Activated naive CD8-positive, alpha-beta T cell (primary cell): Measurements from ENCODE around the gene STAG2.
"Not testable (repeated sequence)": the region's sequence is repeated elsewhere in the genome, so short reads cannot be mapped to it uniquely, and the experiment has no call there.

Experiments
- H3K27ac Mint-ChIP-seq: one replicate; pipeline ENCODE4 v1.8.0; 2021; ENCODE audit warnings: mixed read lengths
- H3K27me3 Mint-ChIP-seq: one replicate; pipeline ENCODE4 v1.8.0; 2021; ENCODE audit warnings: mixed read lengths
- H3K36me3 Mint-ChIP-seq: one replicate; pipeline ENCODE4 v1.8.0; 2021; ENCODE audit warnings: mixed read lengths
- H3K4me1 Mint-ChIP-seq: one replicate; pipeline ENCODE4 v1.8.0; 2021; ENCODE audit warnings: low read depth, mixed read lengths
- H3K4me3 Mint-ChIP-seq: one replicate; pipeline ENCODE4 v1.8.0; 2021; ENCODE audit warnings: mild to moderate bottlenecking, mixed read lengths
- H3K9me3 Mint-ChIP-seq: one replicate; pipeline ENCODE4 v1.8.0; 2021; ENCODE audit warnings: low read depth, mixed read lengths

Gene STAG2

DNA sequence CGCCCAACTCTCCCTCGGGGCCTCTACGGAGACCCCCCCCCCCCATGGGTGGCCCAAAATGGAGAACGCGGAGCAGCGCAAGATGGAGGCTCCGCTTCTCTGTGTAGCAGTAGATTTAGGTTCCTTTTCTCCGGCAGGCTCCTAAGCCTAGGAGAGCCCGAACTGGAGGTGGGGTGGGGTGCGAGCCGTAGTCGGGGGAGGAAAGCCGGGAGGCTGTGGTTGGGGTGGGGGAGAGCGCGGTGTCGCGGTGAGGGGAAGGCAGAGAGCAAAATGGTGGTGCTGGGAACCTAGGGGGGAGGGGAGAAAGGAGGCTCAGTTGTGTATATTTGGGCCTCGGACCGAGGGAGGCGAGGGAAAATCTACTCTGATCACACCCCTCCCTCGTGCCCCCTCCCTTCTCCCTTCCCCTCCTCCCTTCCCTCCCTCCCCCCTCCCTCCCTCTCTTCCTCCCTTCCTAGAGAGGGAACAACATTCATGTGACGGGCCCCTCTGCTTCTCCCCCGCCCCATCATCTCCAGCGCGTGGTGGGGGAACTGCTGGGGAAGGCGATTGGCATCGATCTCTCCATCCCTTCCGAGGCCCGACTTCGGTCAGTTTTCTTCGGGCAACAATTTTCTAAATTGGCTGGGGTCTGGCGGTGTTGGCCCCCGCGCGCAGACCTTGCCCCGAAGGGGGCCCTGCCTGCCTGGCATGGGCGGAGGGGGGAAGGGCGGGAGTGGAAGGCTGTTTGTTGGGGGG lies at the start of gene STAG2:
TSS of gene STAG2 (plus strand) at position 439 of the 738 bp plus-strand sequence. CDS start 60,922 bp downstream, outside the sequence.
- Mint-ChIP-seq H3K4me1 (peaks cover 32% of the 10 kb centered on the region), H3K4me3 (peak within 1 kb of the TSS; percentile 99), H3K27ac (peak within 1 kb of the TSS; percentile 99), H3K9me3 (no peaks in the 10 kb centered on the region), H3K36me3 (no peaks in the 10 kb centered on the region), H3K27me3 (no peaks in the 10 kb centered on the region)

DNA sequence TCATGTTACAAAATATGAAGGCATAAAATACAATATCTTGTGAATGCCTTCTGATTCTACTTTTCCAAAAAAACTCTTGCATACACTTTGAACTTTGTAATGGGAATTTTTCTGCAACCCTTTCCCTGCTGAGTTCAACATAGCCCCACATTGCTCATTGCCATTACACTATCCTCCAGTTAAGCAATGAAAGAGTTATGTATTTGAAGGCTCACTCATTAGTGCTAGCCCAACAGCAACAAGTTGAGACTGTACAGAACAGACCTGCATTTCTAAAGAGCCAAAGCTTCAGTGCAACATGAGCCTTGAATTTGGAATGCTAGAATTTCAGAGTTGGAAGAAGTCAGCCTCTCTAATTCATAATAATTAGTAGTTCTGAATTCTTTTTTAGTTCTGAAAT lies 44.4 kb upstream of the STAG2 start:
- Mint-ChIP-seq H3K36me3 (no peaks in the 10 kb centered on the region), H3K4me1 (no peaks in the 10 kb centered on the region), H3K27me3 (no peaks in the 10 kb centered on the region), H3K27ac (no peak overlapping the region), H3K9me3 (no peaks in the 10 kb centered on the region), H3K4me3 (no peak overlapping the region)

- Mint-ChIP-seq H3K4me3 (no peak overlapping the region), H3K36me3 (no peaks in the 10 kb centered on the region), H3K27me3 (no peaks in the 10 kb centered on the region), H3K9me3 (no peaks in the 10 kb centered on the region), H3K4me1 (no peaks in the 10 kb centered on the region), H3K27ac (no peak overlapping the region)
Measured at GRCh38 chrX:123918106-123918721, 43.3 kb upstream of the STAG2 start.

DNA sequence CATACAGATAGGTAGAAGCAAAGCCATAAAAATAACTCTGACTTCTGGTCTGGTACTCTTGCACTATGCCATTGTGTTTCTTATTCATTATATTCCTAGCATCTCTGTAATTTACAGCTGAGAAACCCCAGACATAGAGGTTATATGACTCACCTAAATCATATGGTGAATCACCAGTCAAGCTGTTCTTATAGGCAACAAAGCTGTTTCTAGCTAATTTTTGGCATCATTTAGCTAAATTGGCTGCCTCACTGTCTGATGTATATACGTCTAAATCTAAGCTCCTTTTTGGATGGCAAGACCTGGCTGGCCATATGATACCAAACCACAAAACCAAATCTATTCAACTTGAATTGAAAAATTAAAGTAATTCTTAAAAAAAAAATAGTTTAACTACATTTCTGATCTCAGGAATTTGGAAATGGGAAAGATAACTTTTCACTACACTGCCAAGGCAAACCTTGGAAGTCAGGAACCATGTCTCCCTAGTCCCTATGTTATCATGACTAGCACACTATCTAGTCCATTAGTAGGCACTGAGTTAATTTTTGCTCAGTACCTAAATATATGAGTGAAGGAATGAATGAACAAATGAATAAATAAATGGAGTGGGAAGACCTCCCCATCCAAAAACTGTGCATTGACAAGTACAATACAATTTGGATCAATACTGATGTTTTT lies 41.3 kb upstream of the STAG2 start:
- no peak overlapping the region for H3K27ac Mint-ChIP-seq
- H3K9me3 Mint-ChIP-seq: no peaks in the 10 kb centered on the region
- H3K4me1 Mint-ChIP-seq: no peaks in the 10 kb centered on the region
- H3K36me3 Mint-ChIP-seq: no peaks in the 10 kb centered on the region
- no peak overlapping the region for H3K4me3 Mint-ChIP-seq
- no peaks in the 10 kb centered on the region for H3K27me3 Mint-ChIP-seq

GRCh38 chrX:123923211-123923610 lies 38.3 kb upstream of the STAG2 start:
- H3K27me3 Mint-ChIP-seq: no peaks in the 10 kb centered on the region
- no peaks in the 10 kb centered on the region for H3K4me1 Mint-ChIP-seq
- H3K27ac Mint-ChIP-seq: no peak overlapping the region
- no peak overlapping the region for H3K4me3 Mint-ChIP-seq
- H3K36me3 Mint-ChIP-seq: no peaks in the 10 kb centered on the region
- no peaks in the 10 kb centered on the region for H3K9me3 Mint-ChIP-seq

- Mint-ChIP-seq H3K9me3 (no peaks in the 10 kb centered on the region), H3K27me3 (no peaks in the 10 kb centered on the region), H3K27ac (no peak overlapping the region), H3K4me1 (no peaks in the 10 kb centered on the region), H3K4me3 (no peak overlapping the region), H3K36me3 (no peaks in the 10 kb centered on the region)
Measured at GRCh38 chrX:123924186-123924585, 37.3 kb upstream of the STAG2 start.

- H3K27me3 Mint-ChIP-seq: peaks cover 2% of the 10 kb centered on the region
- H3K4me3 Mint-ChIP-seq: no peak overlapping the region
- peaks cover 3% of the 10 kb centered on the region for H3K36me3 Mint-ChIP-seq
- H3K4me1 Mint-ChIP-seq: no peaks in the 10 kb centered on the region
- no peak overlapping the region for H3K27ac Mint-ChIP-seq
- H3K9me3 Mint-ChIP-seq: no peaks in the 10 kb centered on the region
Measured at GRCh38 chrX:123927845-123928244, 33.7 kb upstream of the STAG2 start.

DNA sequence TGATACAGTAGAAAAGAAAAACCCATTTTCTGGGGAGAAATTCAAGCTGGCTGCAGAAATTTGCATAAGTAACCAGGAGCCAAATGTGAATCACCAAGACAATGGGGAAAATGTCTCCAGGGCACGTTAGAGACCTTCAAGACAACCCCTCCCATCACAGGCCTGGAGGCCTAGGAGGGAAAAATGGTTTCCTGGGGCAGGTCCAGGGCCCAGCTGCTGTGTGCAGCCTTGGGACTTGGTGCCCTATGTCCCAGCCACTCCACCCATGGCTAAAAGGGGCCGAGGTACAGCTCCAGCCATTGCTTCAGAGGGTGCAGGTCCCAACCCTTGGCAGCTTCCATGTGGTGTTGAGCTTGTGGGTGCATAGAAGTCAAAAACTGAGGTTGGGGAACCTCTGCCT lies 29.5 kb upstream of the STAG2 start:
- H3K36me3 Mint-ChIP-seq: not testable (repeated sequence)

DNA sequence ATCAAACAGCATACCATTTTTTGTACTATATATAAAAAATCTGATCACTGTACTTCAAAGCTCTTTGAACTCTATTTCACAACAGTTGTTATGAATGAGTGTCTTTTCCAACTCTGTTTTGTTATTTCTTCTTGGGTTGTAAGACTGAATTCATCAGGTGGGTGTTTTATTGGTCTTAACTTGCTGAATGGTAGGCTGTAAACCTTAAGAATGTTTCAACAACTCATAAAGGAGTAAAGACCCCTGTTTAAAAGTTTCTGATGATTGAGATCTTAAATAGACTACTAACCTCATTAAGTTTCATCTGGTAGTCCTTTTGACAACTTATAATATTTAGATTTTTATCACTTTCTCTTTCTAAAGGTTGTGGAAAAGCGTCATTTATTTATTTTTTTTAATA lies 18.4 kb upstream of the STAG2 start:
- no peaks in the 10 kb centered on the region for H3K4me1 Mint-ChIP-seq
- no peak overlapping the region for H3K4me3 Mint-ChIP-seq
- H3K27me3 Mint-ChIP-seq: no peaks in the 10 kb centered on the region
- H3K9me3 Mint-ChIP-seq: no peaks in the 10 kb centered on the region
- no peak overlapping the region for H3K27ac Mint-ChIP-seq
- H3K36me3 Mint-ChIP-seq: no peaks in the 10 kb centered on the region

More for the DNA sequence above, 29.5 kb upstream of the STAG2 start:
- not testable (repeated sequence) for H3K27ac Mint-ChIP-seq, H3K27me3 Mint-ChIP-seq, H3K9me3 Mint-ChIP-seq, H3K4me1 Mint-ChIP-seq, H3K4me3 Mint-ChIP-seq

- Mint-ChIP-seq H3K4me3 (no peak overlapping the region), H3K36me3 (no peaks in the 10 kb centered on the region), H3K27me3 (no peaks in the 10 kb centered on the region), H3K27ac (no peak overlapping the region), H3K4me1 (no peaks in the 10 kb centered on the region), H3K9me3 (no peaks in the 10 kb centered on the region)
Measured at GRCh38 chrX:123943488-123943887, 18.0 kb upstream of the STAG2 start.

- H3K9me3 Mint-ChIP-seq: no peaks in the 10 kb centered on the region
- H3K36me3 Mint-ChIP-seq: no peaks in the 10 kb centered on the region
- H3K27ac Mint-ChIP-seq: no peak overlapping the region
- H3K27me3 Mint-ChIP-seq: no peaks in the 10 kb centered on the region
- no peaks in the 10 kb centered on the region for H3K4me1 Mint-ChIP-seq
- H3K4me3 Mint-ChIP-seq: no peak overlapping the region
Measured at GRCh38 chrX:123949846-123950245, 11.7 kb upstream of the STAG2 start.

GRCh38 chrX:123959281-123960063 lies 2.0 kb upstream of the STAG2 start:
- Mint-ChIP-seq H3K4me1 (peaks cover 17% of the 10 kb centered on the region), H3K36me3 (no peaks in the 10 kb centered on the region), H3K4me3 (peak overlapping the region; percentile 99), H3K27ac (peak overlapping the region; percentile 98), H3K9me3 (no peaks in the 10 kb centered on the region), H3K27me3 (no peaks in the 10 kb centered on the region)

DNA sequence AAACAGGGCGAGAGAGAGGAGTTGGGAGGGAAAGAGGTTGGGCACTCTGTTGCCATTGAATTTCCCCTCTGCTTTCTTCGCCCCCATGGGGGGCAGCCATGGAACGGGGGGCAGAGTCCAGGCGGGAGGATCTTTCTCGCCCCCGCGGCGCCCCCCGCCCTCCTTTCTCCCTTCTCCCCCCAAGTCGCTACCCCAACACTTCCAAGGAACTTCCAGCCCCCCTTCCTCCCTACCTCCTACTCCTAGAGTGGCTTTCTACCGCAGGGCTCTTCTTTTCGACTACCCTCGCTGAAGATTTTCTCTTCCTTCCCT lies 594 bp upstream of the STAG2 start:
- peaks cover 29% of the 10 kb centered on the region for H3K4me1 Mint-ChIP-seq
- peak overlapping the region; percentile 98 for H3K27ac Mint-ChIP-seq
- no peaks in the 10 kb centered on the region for H3K9me3 Mint-ChIP-seq
- peak overlapping the region; percentile 99 for H3K4me3 Mint-ChIP-seq
- H3K36me3 Mint-ChIP-seq: no peaks in the 10 kb centered on the region
- no peaks in the 10 kb centered on the region for H3K27me3 Mint-ChIP-seq

- peaks cover 38% of the 10 kb centered on the region for H3K4me1 Mint-ChIP-seq
- no peaks in the 10 kb centered on the region for H3K27me3 Mint-ChIP-seq
- H3K4me3 Mint-ChIP-seq: peak overlapping the region; percentile 99
- H3K27ac Mint-ChIP-seq: peak overlapping the region; percentile 99
- no peaks in the 10 kb centered on the region for H3K9me3 Mint-ChIP-seq
- no peaks in the 10 kb centered on the region for H3K36me3 Mint-ChIP-seq
Measured at GRCh38 chrX:123962006-123962467, 531 bp downstream of the STAG2 start.
